Psoas muscle (tissue), 8 donors: ENCODE measurements around the gene SLC24A4. TPM values are rescaled to one million over a fixed set of nuclear protein-coding genes. Genes with fewer than 3 reads are reported as not detected.

Experiments used
- ATAC-seq, 4 donors: fragments of 200-7000 bp; cut with Tn5 transposase; one replicate each; pipeline ENCODE4 v1.9.1; 2020; ENCODE audit warnings: moderate library complexity in 3 of 4, mild to moderate bottlenecking in 2 of 4
- DNase-seq, 2 donors: peaks; one replicate each; pipeline ENCODE4 v3.0.0-alpha.2; 2020
- H3K27ac ChIP-seq: fragments of 200-600 bp; one replicate; pipeline ENCODE4 v1.8.0; 2022
- H3K27me3 ChIP-seq, 3 donors: fragments of 200-600 bp in 1 of 3; one replicate each; pipeline versions ENCODE4 v1.6.1 to v1.8.0; 2013 to 2022; ENCODE audit warnings: low read length in 2 of 3, mild to moderate bottlenecking in 2 of 3, moderate library complexity in 1 of 3; ENCODE audit not compliant: insufficient read depth in 3 of 3
- H3K36me3 ChIP-seq, 2 donors: fragments of 200-600 bp in 1 of 2; one replicate each; pipeline versions ENCODE4 v1.6.1 to v1.8.0; 2013 to 2022; ENCODE audit warnings: low read depth in 1 of 2, mild to moderate bottlenecking in 1 of 2, moderate library complexity in 1 of 2; ENCODE audit not compliant: insufficient read depth in 1 of 2
- H3K4me1 ChIP-seq: fragments of 200-600 bp; one replicate; pipeline ENCODE4 v1.8.0; 2022
- H3K4me3 ChIP-seq: fragments of 200-600 bp; one replicate; pipeline ENCODE4 v1.8.0; 2022; ENCODE audit warnings: mild to moderate bottlenecking
- H3K9me3 ChIP-seq: fragments of 200-600 bp; one replicate; pipeline ENCODE4 v1.8.0; 2022
- CTCF ChIP-seq: fragments of 200-600 bp; IDR thresholded peaks from one replicate; pipeline ENCODE4 v1.8.0; 2022; ENCODE audit warnings: antibody characterized with exemption
- WGBS, 3 donors: extraction: QIAGEN DNeasy Blood & Tissue Kit; methylation state at CpG; one replicate each; pipeline versions ENCODE4 v1.1.6 to v1.1.7; 2013; 5-methylcytosine and 5-hydroxymethylcytosine counted together
- intact Hi-C, 2 donors: fragments of 100-400 bp; cut with DNase I; formaldehyde crosslinking; loops; one replicate each; pipeline versions ENCODE4 v1.11.0 to v1.14.2; 2022
- polyA plus RNA-seq, 3 donors: library from polyadenylated mRNA; stranded (reverse); fragments of 200-250 nt; gene quantifications; one replicate each; pipeline ENCODE4 v1.2.3, GENCODE V29; 2013
- total RNA-seq, 4 donors: library from RNA; stranded (reverse); fragmentation: NEBNext Ultra II Directional in 2 of 4; extraction: Animal tissue kit (Norgen Biotek cat#: 25700) in 2 of 4; gene quantifications; one replicate each; pipeline versions ENCODE4 v1.2.1 to v1.2.4, GENCODE V29; 2021 to 2023
- donor health status: healthy with polysubstance abuse.
- donor health status: DM: no; HTN: no; CAD: no; lungs with moderate emphysema.
- donor health status: Bipolar disorder and iron deficiency.
- donor health status: healthy.
- donor health status: DM: yes; HTN: yes; CAD: no.
- donor health status: DM: no; HTN: no; CAD: no.
- donor health status: DM: no; HTN: no; CAD: no.
- donor health status: DM: yes; HTN: yes; CAD: no.

The SLC24A4 gene
- total and polyA plus RNA-seq, 7 donors = 0.21 to 2.3 (median 0.34) TPM

GRCh38 chr14:92416544-92416943, 93.6 kb downstream of the SLC24A4 start:
- no peaks in the 10 kb centered on the region for H3K36me3 ChIP-seq
- H3K27me3 ChIP-seq = peaks cover 0 to 5% (median 2%) of the 10 kb centered on the region in 3 donors
- DNase-seq (no peak), ATAC-seq (no peak)
- 64 to 79% (median 68%) methylated on average over 2 of the region's 2 CpGs for WGBS, 3 donors
- intact Hi-C loops = no loop called here
- H3K4me1 ChIP-seq = no peaks in the 10 kb centered on the region
- no peak overlapping the region for H3K4me3 ChIP-seq
- H3K27ac ChIP-seq = no peak overlapping the region
- no peak for TF ChIP-seq CTCF
- no peaks in the 10 kb centered on the region for H3K9me3 ChIP-seq

DNA sequence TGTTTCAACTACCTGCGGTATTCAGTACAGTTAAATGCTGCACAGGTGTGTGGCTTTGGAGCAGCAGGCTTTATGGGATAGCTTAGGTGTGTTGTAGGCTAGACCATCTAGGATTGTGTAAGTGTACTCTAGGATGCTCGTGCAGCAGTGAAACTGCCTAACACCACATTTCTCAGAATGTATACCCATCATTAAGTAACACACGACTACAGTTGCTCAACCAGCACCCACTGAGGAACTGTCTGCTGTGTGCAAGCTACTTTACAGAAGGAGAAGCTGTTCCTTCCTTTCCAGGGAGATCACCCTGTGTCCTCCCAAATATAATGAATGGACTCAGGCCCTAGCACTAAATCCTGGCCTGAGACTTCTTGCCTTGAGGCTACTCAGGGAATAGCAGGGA, 94.8 kb downstream of the SLC24A4 start:
- H3K27ac ChIP-seq = no peak overlapping the region
- intact Hi-C loops = no loop called here

DNA sequence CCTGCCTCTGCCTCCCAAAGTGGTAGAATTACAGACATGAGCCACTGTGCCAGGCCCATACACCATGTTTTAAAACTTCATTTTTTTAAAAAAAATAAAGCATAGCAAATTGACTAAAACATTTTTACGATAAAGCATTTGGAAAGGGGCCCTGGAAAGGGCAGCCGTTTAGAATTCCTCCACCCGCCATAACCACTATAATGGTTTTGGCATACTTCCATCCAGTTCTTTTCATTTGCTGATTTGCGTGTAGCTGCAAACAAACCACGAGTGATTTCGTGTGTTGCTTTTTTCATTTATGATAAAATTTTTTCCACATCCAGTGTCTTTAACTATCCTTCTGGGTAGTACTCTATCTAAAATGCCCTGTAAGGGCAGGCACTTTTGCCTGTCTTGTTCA, 98.8 kb downstream of the SLC24A4 start:
- intact Hi-C loops = no loop called here
- Histone ChIP-seq H3K27ac (no peak overlapping the region), H3K9me3 (no peaks in the 10 kb centered on the region), H3K27me3 (no peaks in the 10 kb centered on the region), H3K4me1 (no peaks in the 10 kb centered on the region), H3K4me3 (no peak overlapping the region), H3K36me3 (no peaks in the 10 kb centered on the region)
- no peak for TF ChIP-seq CTCF
- DNase-seq (no peak), ATAC-seq (no peak)
- 25 to 29% (median 25%) methylated on average over 6 of the region's 6 CpGs for WGBS, 3 donors

More for the DNA sequence above, 94.8 kb downstream of the SLC24A4 start:
- 82 to 90% (median 88%) methylated on average over 3 of the region's 3 CpGs for WGBS, 3 donors
- no peak for DNase-seq
- Histone ChIP-seq H3K4me1 (no peaks in the 10 kb centered on the region), H3K36me3 (no peaks in the 10 kb centered on the region), H3K9me3 (no peaks in the 10 kb centered on the region), H3K27me3 (peaks cover 0 to 5% (median 2%) of the 10 kb centered on the region in 3 donors), H3K4me3 (no peak overlapping the region)
- peak in 1 of 4 donors; percentile 22 for ATAC-seq
- TF ChIP-seq CTCF = no peak

GRCh38 chr14:92425101-92425500, 102.1 kb downstream of the SLC24A4 start:
- Histone ChIP-seq H3K27ac (no peak overlapping the region), H3K4me3 (no peak overlapping the region), H3K4me1 (no peaks in the 10 kb centered on the region), H3K9me3 (no peaks in the 10 kb centered on the region), H3K27me3 (no peaks in the 10 kb centered on the region), H3K36me3 (no peaks in the 10 kb centered on the region)
- no peak for DNase-seq
- no peak for TF ChIP-seq CTCF
- no peak for ATAC-seq
- intact Hi-C loops = no loop called here

DNA sequence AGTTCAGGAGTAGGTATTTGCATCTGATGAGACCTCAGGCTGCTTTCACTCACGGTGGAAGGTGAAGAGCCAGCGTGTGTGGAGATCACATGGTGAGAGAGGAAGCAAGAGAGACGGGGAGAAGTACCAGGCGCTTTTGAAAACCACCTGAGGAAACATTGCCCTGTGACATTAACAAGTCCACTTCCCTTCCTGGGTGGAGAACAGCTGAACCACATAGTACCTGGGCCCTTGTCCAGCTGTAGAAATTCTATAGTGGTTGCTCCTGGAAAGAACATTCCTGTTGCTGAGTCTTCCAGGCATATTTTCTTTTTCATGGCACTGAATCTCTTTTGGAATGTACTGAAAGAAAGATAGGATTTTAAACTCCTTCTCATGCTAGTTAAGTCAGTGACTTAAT, 103.3 kb downstream of the SLC24A4 start:
- H3K36me3 ChIP-seq = no peaks in the 10 kb centered on the region
- ATAC-seq = no peak
- intact Hi-C loops = no loop called here

More for the DNA sequence above, 103.3 kb downstream of the SLC24A4 start:
- Histone ChIP-seq H3K27ac (no peak overlapping the region), H3K27me3 (no peaks in the 10 kb centered on the region), H3K4me1 (no peaks in the 10 kb centered on the region), H3K9me3 (no peaks in the 10 kb centered on the region), H3K4me3 (no peak overlapping the region)
- no peak for TF ChIP-seq CTCF
- 29 to 46% (median 45%) methylated on average over 4 of the region's 4 CpGs for WGBS, 3 donors
- no peak for DNase-seq
